ENCODE data around the gene MEOX2.

GRCh38 chr7:15582773-15583172 lies 103.7 kb downstream of the MEOX2 start:
- TF ChIP-seq, protein P1, sequence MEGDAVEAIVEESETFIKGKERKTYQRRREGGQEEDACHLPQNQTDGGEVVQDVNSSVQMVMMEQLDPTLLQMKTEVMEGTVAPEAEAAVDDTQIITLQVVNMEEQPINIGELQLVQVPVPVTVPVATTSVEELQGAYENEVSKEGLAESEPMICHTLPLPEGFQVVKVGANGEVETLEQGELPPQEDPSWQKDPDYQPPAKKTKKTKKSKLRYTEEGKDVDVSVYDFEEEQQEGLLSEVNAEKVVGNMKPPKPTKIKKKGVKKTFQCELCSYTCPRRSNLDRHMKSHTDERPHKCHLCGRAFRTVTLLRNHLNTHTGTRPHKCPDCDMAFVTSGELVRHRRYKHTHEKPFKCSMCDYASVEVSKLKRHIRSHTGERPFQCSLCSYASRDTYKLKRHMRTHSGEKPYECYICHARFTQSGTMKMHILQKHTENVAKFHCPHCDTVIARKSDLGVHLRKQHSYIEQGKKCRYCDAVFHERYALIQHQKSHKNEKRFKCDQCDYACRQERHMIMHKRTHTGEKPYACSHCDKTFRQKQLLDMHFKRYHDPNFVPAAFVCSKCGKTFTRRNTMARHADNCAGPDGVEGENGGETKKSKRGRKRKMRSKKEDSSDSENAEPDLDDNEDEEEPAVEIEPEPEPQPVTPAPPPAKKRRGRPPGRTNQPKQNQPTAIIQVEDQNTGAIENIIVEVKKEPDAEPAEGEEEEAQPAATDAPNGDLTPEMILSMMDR (IDR thresholded peaks at IDR 0.05): no peak
- TF ChIP-seq POLR2A (IDR thresholded peaks at IDR 0.05) (no peak), POLR2AphosphoS5 (IDR thresholded peaks at IDR 0.05) (no peak)
